Stimulated activated naive CD4-positive, alpha-beta T cell treated with Interleukin-2 at 50 U/mL for 16 hours (primary cell): ENCODE data around the gene ZNF211.

Experiments
- DNase-seq: peaks from one replicate; lab custom pipeline; 2025; lab: John Stamatoyannopoulos, UW

Gene ZNF211

GRCh38 chr19:57632987-57633831 lies at the start of gene ZNF211:
ZNF211 (plus strand) TSS chr19:57633168; CDS start chr19:57633347, 179 bp downstream.
- DNase-seq: peak; percentile 85

- DNase-seq: peak; percentile 84
Observed at GRCh38 chr19:57583521-57584416, 49.2 kb upstream of the ZNF211 start, which contains the start of gene ZIK1. ZIK1 (plus strand) TSS chr19:57584145; CDS start chr19:57584357, 212 bp downstream.

GRCh38 chr19:57587529-57587928 lies 45.4 kb upstream of the ZNF211 start:
- no peak for DNase-seq

- DNase-seq: no peak
Observed at GRCh38 chr19:57599377-57599760, 33.6 kb upstream of the ZNF211 start.

- DNase-seq: peak; percentile 85
Observed at GRCh38 chr19:57599761-57600383, 33.1 kb upstream of the ZNF211 start, which contains the start of gene ZNF530. ZNF530 (plus strand) TSS chr19:57599885; CDS start chr19:57604346, 4,461 bp downstream.

- no peak for DNase-seq
Observed at GRCh38 chr19:57606931-57607330, 26.0 kb upstream of the ZNF211 start.

- no peak for DNase-seq
Observed at GRCh38 chr19:57611113-57611512, 21.9 kb upstream of the ZNF211 start.

GRCh38 chr19:57613941-57614743 lies 18.8 kb upstream of the ZNF211 start, which contains the start of gene ZNF134:
ZNF134 (plus strand) TSS chr19:57614242; CDS start chr19:57619469, 5,227 bp downstream.
- DNase-seq: peak; percentile 87

GRCh38 chr19:57615346-57615745 lies 17.6 kb upstream of the ZNF211 start:
- DNase-seq: no peak

GRCh38 chr19:57620673-57621348 lies 12.2 kb upstream of the ZNF211 start:
- DNase-seq: no peak

GRCh38 chr19:57623091-57623490 lies 9.9 kb upstream of the ZNF211 start:
- DNase-seq: no peak

GRCh38 chr19:57633832-57634131 lies 814 bp downstream of the ZNF211 start:
- DNase-seq: no peak

GRCh38 chr19:57637379-57637778 lies 4.4 kb downstream of the ZNF211 start:
- no peak for DNase-seq

- DNase-seq: no peak
Observed at GRCh38 chr19:57641715-57642234, 8.8 kb downstream of the ZNF211 start.

- no peak for DNase-seq
Observed at GRCh38 chr19:57642396-57643046, 9.6 kb downstream of the ZNF211 start.

- no peak for DNase-seq
Observed at GRCh38 chr19:57643734-57644133, 10.8 kb downstream of the ZNF211 start.

- no peak for DNase-seq
Observed at GRCh38 chr19:57648331-57649003, 15.5 kb downstream of the ZNF211 start.

- no peak for DNase-seq
Observed at GRCh38 chr19:57651654-57651996, 18.7 kb downstream of the ZNF211 start.

GRCh38 chr19:57653689-57654088 lies 20.7 kb downstream of the ZNF211 start:
- no peak for DNase-seq

GRCh38 chr19:57655443-57655842 lies 22.5 kb downstream of the ZNF211 start:
- no peak for DNase-seq
